ENCODE data around the gene SLC28A3. TPM values are rescaled to one million over a fixed set of nuclear protein-coding genes. Genes with fewer than 3 reads are reported as not detected.

SLC28A3 gene
- total and polyA plus RNA-seq, 2 experiments from 2014 or later, result not detected

GRCh38 chr9:84354035-84354434 lies 13.5 kb upstream of the SLC28A3 start:
- Histone ChIP-seq H4K20me1 (replicated peaks; ENCODE audit: insufficient read depth) (no peaks in the 10 kb centered on the region), H3K27ac (ENCODE audit: low read depth) (no peak overlapping the region), H3K4me3 (no peak overlapping the region), H3K9me2 (ENCODE audit: insufficient read depth) (0 out of 2 replicates have a peak, but pooled peaks cover 3% of the 10 kb centered on the region), H3K4me1 (ENCODE audit: insufficient read depth) (peaks cover 7% of the 10 kb centered on the region; the same call in 1 of the 2 replicates), H3K36me3 (ENCODE audit: insufficient read depth) (no peaks in the 10 kb centered on the region), H3F3A (replicated peaks; ENCODE audit: low read depth) (no peaks in the 10 kb centered on the region), H2AFZ (peak overlapping the region; percentile 43; the same call in 1 of the 2 replicates), H3K27me3 (ENCODE audit: insufficient read depth) (no peaks in the 10 kb centered on the region), H3K4me2 (no peak overlapping the region), H3K79me2 (replicated peaks; ENCODE audit: insufficient read depth) (no peaks in the 10 kb centered on the region)
- H3K4me1 Mint-ChIP-seq, result peaks cover 8% of the 10 kb centered on the region
- no peaks in the 10 kb centered on the region for H3K27me3 Mint-ChIP-seq (ENCODE audit: insufficient read depth, low read depth, poor library complexity)
- no peaks in the 10 kb centered on the region for H3K36me3 Mint-ChIP-seq (ENCODE audit: low read depth)
- no peak overlapping the region for H3K4me3 Mint-ChIP-seq
- no peak for DNase-seq (ENCODE audit: low spot score)
- no peak; the same call in 2 of the 3 replicates for ATAC-seq
- no peak overlapping the region for H3K27ac Mint-ChIP-seq
- peaks cover 2% of the 10 kb centered on the region; the same call in 1 of the 3 replicates for H3K9me3 Mint-ChIP-seq
- TF ChIP-seq REST (IDR thresholded peaks at IDR 0.05; ENCODE audit: unreplicated experiment), result no peak
- no peak for TF ChIP-seq EZH2phosphoT487 (IDR thresholded peaks at IDR 0.05; ENCODE audit: unreplicated experiment)
- no peak for TF ChIP-seq EZH2 (IDR thresholded peaks at IDR 0.05; ENCODE audit: low read depth, unreplicated experiment)
- no peak for TF ChIP-seq ZNF114 (CRISPR knock-in tag; IDR thresholded peaks at IDR 0.05)
- no peak for TF ChIP-seq POLR2AphosphoS5 (IDR thresholded peaks at IDR 0.05; ENCODE audit: low read depth)
- no peak for TF ChIP-seq STAT1 (IDR thresholded peaks at IDR 0.05; ENCODE audit: unreplicated experiment)
- TF ChIP-seq ETS1 (IDR thresholded peaks at IDR 0.05), result no peak

- Histone ChIP-seq H3K9me2 (ENCODE audit: insufficient read depth) (0 out of 2 replicates have a peak, but pooled peaks cover 3% of the 10 kb centered on the region), H4K20me1 (replicated peaks; ENCODE audit: insufficient read depth) (no peaks in the 10 kb centered on the region), H2AFZ (no peak overlapping the region), H3K4me2 (no peak overlapping the region), H3K36me3 (ENCODE audit: insufficient read depth) (no peaks in the 10 kb centered on the region; the same call in 1 of the 2 replicates), H3K27ac (ENCODE audit: low read depth) (no peak overlapping the region), H3K27me3 (ENCODE audit: insufficient read depth) (no peaks in the 10 kb centered on the region), H3K4me1 (ENCODE audit: insufficient read depth) (no peaks in the 10 kb centered on the region), H3K4me3 (no peak overlapping the region), H3K79me2 (replicated peaks; ENCODE audit: insufficient read depth) (no peaks in the 10 kb centered on the region), H3F3A (replicated peaks; ENCODE audit: low read depth) (no peaks in the 10 kb centered on the region)
- no peak overlapping the region for H3K27ac Mint-ChIP-seq
- peaks cover 2% of the 10 kb centered on the region; the same call in 2 of the 3 replicates for H3K9me3 Mint-ChIP-seq
- H3K4me3 Mint-ChIP-seq, result no peak overlapping the region
- no peaks in the 10 kb centered on the region for H3K36me3 Mint-ChIP-seq (ENCODE audit: low read depth)
- H3K4me1 Mint-ChIP-seq, result no peaks in the 10 kb centered on the region
- TF ChIP-seq CREB1 (CRISPR knock-in tag; IDR thresholded peaks at IDR 0.05; ENCODE audit: low read depth) (no peak), ETS1 (IDR thresholded peaks at IDR 0.05) (no peak), POLR2AphosphoS5 (IDR thresholded peaks at IDR 0.05; ENCODE audit: low read depth) (no peak)
- DNase-seq (ENCODE audit: low spot score) (no peak), ATAC-seq (no peak)
- no peaks in the 10 kb centered on the region for H3K27me3 Mint-ChIP-seq (ENCODE audit: insufficient read depth, low read depth, poor library complexity)
Measured at GRCh38 chr9:84349671-84350070, 9.1 kb upstream of the SLC28A3 start.

Measured in GM23338 (cell line).